ENCODE measurements around the gene ZNF841. TPM values are rescaled to one million over a fixed set of nuclear protein-coding genes. Genes with fewer than 3 reads are reported as not detected.
"Not testable (repeated sequence)": the region's sequence is repeated elsewhere in the genome, so short reads cannot be mapped to it uniquely, and the experiment has no call there.

ZNF841 gene
- total RNA-seq, 4 donors from 2014 or later, result 9.0 to 19.5 (median 17.1) TPM

DNA sequence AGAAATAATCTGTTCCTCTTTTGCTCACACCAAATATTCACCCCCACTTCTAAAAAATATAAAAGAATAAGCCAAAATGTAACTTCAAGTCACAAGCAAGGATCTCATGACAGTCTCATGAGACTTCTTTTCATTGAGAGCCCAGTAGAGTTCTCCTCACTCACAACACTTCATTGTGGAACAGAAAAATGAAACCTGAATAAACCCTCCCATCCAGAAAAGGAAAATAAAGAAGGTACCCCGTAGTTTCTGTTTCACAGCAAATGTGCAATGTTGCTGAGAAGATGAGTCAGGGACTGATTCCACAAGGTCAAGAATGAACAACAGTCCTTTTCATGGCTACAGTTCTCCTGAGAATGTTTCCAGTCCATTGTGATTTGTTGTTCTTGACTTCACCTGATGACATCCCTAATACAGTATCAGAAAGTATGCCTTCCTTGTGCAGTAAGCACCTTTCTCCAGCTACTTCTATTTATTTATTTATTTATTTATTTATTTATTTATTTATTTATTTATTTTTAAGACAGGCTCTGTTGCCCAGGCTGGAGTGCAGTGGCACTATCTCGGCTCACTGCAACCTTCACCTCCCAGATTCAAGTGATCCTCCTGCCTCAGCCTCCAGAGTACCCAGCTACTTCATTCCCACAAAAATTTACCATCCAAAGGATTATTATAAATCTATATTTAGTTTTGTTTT, 6.4 kb upstream of the ZNF841 start:
- Histone ChIP-seq H3K4me1 (no peaks in the 10 kb centered on the region), H3K9me3 (peaks cover 0 to 80% (median 25%) of the 10 kb centered on the region in 3 donors), H3K4me3 (no peak overlapping the region), H3K27me3 (no peaks in the 10 kb centered on the region), H3K36me3 (no peaks in the 10 kb centered on the region), H3K27ac (no peak overlapping the region)
- 54 to 60% methylated on average over 2 of the region's 2 CpGs for WGBS, 2 donors
- DNase-seq, result no peak
- no peak for TF ChIP-seq POLR2A (IDR thresholded peaks at IDR 0.05)
- TF ChIP-seq, protein P1, sequence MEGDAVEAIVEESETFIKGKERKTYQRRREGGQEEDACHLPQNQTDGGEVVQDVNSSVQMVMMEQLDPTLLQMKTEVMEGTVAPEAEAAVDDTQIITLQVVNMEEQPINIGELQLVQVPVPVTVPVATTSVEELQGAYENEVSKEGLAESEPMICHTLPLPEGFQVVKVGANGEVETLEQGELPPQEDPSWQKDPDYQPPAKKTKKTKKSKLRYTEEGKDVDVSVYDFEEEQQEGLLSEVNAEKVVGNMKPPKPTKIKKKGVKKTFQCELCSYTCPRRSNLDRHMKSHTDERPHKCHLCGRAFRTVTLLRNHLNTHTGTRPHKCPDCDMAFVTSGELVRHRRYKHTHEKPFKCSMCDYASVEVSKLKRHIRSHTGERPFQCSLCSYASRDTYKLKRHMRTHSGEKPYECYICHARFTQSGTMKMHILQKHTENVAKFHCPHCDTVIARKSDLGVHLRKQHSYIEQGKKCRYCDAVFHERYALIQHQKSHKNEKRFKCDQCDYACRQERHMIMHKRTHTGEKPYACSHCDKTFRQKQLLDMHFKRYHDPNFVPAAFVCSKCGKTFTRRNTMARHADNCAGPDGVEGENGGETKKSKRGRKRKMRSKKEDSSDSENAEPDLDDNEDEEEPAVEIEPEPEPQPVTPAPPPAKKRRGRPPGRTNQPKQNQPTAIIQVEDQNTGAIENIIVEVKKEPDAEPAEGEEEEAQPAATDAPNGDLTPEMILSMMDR (IDR thresholded peaks at IDR 0.05), result no peak
- intact Hi-C loops (cut with DNase I), result no loop called here

DNA sequence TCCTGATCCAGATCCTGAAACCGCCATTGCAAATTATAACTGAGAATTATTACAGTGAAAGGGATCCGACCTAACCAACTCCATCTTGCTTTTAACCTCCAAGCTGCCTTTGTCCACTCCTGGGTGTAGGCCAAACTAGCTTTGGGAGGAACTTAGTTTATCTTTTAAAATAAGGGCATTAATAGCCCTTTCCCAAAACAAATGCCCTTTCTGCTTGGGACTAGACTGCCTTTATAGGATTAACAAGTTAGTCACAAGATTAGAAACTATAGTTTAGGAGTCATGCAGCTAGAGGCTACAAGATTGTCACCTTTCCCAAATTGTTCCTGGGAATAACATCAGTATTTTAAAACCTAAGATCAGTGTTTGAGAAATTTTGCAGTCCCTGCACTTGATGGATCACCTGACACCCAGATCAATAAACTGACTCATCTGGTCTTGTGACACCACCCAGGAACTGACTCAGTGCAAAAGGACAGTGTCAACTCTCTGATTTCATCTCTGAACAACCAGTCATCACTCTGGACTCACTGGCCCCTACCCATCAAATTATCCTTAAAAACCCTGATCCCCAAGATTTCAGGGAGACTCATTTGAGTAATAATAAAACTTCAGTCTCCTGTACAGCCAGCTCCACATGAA, 4.1 kb upstream of the ZNF841 start:
- WGBS, 2 donors, result 73 to 100% methylated on average over 2 of the region's 2 CpGs
- intact Hi-C loops (cut with DNase I), result no loop called here
- peaks cover 0 to 70% (median 18%) of the 10 kb centered on the region in 3 donors for H3K9me3 ChIP-seq
- no peaks in the 10 kb centered on the region for H3K27me3 ChIP-seq
- no peak overlapping the region for H3K4me3 ChIP-seq
- H3K36me3 ChIP-seq, result no peaks in the 10 kb centered on the region
- peaks cover 0 to 12% (median 2%) of the 10 kb centered on the region in 3 donors for H3K4me1 ChIP-seq
- no peak overlapping the region for H3K27ac ChIP-seq
- TF ChIP-seq, protein P1 (IDR thresholded peaks at IDR 0.05), result no peak
- no peak for TF ChIP-seq POLR2A (IDR thresholded peaks at IDR 0.05)
- no peak for DNase-seq

DNA sequence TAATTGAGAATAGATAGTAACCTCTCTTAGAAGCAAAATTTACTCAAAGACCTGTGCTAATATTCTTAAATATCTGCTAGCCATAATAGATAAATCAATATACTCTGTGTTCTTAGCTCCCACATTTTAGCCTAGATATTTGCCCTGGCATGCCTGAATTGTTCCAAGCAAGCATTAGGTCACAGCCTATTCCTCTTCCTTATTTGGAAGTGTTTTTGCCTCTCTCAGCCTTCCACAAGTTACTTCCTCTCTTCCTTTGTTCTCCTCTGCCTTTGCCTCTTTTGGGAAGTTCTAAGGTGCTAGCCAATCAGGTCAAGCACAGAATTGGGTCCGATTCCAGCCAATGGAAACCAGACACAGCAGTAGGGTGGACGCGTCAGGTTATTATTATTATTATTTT, 851 bp upstream of the ZNF841 start:
- Histone ChIP-seq H3K36me3 (peaks cover 0 to 21% (median 0%) of the 10 kb centered on the region in 3 donors), H3K9me3 (peaks cover 0 to 59% (median 12%) of the 10 kb centered on the region in 3 donors), H3K27ac (peak overlapping the region; percentile 83 to 90 (median 88)), H3K4me1 (peaks cover 0 to 40% (median 18%) of the 10 kb centered on the region in 3 donors), H3K4me3 (peak overlapping the region in 1 of 4 donors; percentile 85)
- H3K27me3 ChIP-seq; DNase-seq; intact Hi-C loops (cut with DNase I): not testable (repeated sequence)
- WGBS, 2 donors, result 82 to 93% methylated on average over 3 of the region's 3 CpGs

DNA sequence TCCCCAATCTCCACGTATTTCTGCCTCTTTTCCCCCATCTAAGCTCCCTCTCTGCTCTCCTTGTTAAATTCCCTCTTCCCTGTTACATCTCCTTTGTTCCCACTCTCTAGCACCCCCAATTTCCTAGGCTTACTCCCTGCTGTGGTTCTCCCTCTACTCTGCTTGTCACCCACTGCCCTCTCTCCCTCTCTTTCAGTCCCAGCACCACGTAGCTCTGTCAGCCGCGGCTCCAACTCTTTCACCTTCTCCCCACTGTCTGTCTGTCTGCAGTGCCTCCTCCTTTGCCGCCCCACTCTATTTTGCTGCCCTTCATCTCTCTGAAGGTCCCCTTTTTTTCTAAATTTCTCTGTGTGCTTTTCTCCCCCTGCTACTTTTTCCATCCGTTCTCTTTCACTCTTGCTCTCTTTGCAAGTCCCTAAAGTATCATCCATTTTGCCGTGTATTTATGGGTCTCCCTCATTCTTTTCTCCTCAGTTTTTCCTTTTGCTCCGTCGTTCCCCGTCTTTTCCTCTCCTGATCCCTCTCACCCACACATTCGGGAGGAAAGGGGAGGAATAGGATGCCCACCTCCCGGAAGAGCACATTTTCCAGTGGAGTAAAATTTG, 937 bp downstream of the ZNF841 start:
- no peak for DNase-seq
- TF ChIP-seq, protein P1 (IDR thresholded peaks at IDR 0.05), result no peak
- 5 to 9% methylated on average over 8 to 11 of the region's 12 CpGs for WGBS, 2 donors

DNA sequence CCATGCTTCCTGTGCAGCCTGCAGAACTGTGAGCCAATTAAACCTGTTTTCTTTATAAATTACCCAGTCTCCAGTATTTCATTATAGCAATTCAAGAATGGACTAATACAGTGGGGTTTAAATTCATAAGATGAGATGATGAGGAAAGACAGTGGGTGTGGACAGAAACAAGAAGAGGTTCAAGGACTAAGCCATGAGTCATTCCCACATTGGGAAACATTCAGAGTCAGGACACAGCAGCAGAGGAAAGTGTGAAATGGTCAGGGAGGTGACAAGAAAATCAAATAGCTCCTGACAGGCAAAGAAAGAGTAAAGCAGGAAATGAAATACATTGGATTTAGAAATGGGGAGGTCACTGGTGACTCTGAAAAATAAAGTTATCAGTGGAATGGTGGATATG, 9.1 kb downstream of the ZNF841 start:
- Histone ChIP-seq H3K27me3 (no peaks in the 10 kb centered on the region), H3K9me3 (peaks cover 0 to 83% (median 15%) of the 10 kb centered on the region in 3 donors), H3K4me1 (no peaks in the 10 kb centered on the region), H3K27ac (peak overlapping the region in 3 of 4 donors; percentile 2 to 48 (median 21)), H3K36me3 (peaks cover 0 to 100% (median 24%) of the 10 kb centered on the region in 3 donors), H3K4me3 (no peak overlapping the region)
- DNase-seq, result no peak
- intact Hi-C loops (cut with DNase I), result no loop called here
- TF ChIP-seq POLR2A (IDR thresholded peaks at IDR 0.05), result no peak
- TF ChIP-seq, protein P1 (IDR thresholded peaks at IDR 0.05), result no peak

More for the DNA sequence above, 937 bp downstream of the ZNF841 start:
- no peaks in the 10 kb centered on the region for H3K27me3 ChIP-seq
- peaks cover 0 to 66% (median 17%) of the 10 kb centered on the region in 3 donors for H3K9me3 ChIP-seq
- intact Hi-C loops (cut with DNase I), result no loop called here
- peaks cover 0 to 39% (median 0%) of the 10 kb centered on the region in 3 donors for H3K36me3 ChIP-seq
- H3K27ac ChIP-seq, result peak overlapping the region; percentile 83 to 90 (median 88)
- H3K4me1 ChIP-seq, result peaks cover 0 to 40% (median 18%) of the 10 kb centered on the region in 3 donors
- peak overlapping the region; percentile 66 to 85 (median 74) for H3K4me3 ChIP-seq
